ENCODE data around the gene ZBTB5.
"Not testable (repeated sequence)": the region's sequence is repeated elsewhere in the genome, so short reads cannot be mapped to it uniquely, and the experiment has no call there.

ZBTB5 gene, protein sequence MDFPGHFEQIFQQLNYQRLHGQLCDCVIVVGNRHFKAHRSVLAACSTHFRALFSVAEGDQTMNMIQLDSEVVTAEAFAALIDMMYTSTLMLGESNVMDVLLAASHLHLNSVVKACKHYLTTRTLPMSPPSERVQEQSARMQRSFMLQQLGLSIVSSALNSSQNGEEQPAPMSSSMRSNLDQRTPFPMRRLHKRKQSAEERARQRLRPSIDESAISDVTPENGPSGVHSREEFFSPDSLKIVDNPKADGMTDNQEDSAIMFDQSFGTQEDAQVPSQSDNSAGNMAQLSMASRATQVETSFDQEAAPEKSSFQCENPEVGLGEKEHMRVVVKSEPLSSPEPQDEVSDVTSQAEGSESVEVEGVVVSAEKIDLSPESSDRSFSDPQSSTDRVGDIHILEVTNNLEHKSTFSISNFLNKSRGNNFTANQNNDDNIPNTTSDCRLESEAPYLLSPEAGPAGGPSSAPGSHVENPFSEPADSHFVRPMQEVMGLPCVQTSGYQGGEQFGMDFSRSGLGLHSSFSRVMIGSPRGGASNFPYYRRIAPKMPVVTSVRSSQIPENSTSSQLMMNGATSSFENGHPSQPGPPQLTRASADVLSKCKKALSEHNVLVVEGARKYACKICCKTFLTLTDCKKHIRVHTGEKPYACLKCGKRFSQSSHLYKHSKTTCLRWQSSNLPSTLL

DNA sequence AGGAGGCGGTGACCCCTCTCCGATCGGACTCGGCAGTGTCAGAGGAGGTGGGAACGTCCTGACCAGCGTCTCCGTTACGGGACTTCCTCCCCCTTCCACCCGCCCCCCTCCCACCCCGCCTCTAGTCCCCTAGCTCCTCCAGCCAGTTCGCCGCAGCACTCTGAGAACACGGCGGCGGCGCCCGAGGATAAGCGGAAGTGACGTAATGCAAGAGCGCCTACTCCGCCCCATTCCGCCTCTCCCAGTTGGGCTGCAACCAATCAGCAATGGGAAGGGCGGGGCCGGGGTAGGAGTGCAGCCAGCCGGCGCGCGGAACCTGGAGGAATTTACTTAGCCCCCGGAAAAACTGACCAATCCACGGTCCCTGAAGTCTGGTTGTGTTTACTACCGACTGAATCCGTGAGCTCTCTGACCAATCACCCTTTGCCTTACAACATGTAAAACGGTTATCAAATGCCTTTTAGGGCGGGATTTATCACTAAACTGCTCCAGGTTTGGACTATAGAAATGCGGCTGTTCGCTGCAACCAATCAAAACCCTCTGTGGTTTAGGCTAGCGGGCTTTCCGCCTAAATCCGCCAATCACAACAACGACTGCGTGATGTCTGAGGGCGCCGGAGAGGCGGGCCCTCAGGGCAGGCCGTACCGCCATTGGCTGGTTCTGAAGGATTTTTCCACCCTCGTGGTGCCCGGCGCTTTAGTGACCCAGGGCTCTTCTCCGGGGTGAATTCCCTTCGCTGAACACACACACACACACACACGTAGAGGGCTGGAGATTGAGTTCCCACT is at the start of gene ZBTB5:
Gene ZBTB5 (minus strand): TSS at position 202 of the 788 bp plus-strand sequence. CDS start 22,899 bp downstream, outside the sequence.
- DNase-seq (ENCODE audit: low spot score): peak; percentile 99

DNA sequence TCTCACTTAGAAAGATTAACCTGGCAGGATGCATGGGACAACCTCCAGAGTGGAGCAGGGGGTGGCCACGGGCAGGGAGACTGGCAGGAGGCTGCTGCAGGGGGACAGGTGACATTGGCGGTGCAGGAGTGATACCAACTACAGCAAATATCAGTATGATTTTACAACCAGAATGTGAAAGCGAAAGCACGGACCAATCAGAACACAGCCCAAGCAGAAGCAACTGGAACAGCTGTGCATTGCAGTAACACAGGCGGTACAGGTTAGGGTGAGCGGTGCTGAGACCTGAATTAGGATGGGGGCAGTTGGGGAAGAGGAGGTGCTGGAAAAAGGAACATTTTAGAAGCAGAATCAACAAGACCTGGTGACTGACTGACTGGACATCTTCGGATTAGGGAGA is 49.7 kb upstream of the ZBTB5 start:
- DNase-seq (ENCODE audit: low spot score): no peak

DNA sequence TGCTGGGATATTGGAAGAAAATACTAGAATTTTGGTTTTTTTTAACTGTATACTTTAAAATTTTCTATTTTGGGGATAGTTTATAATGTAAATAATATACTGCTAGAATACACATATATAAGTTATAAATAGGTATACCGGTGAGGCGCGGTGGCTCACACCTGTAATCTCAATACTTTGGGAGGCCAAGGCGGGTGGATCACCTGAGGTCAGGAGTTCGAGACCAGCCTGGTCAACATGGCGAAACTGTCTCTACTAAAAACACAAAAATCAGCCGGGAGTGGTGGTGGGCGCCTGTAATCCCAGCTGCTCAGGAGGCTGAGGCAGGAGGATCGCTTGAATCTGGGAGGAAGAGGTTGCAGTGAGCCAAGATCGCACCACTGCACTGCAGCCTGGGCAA is 49.2 kb upstream of the ZBTB5 start:
- not testable (repeated sequence) for DNase-seq (ENCODE audit: low spot score)

DNA sequence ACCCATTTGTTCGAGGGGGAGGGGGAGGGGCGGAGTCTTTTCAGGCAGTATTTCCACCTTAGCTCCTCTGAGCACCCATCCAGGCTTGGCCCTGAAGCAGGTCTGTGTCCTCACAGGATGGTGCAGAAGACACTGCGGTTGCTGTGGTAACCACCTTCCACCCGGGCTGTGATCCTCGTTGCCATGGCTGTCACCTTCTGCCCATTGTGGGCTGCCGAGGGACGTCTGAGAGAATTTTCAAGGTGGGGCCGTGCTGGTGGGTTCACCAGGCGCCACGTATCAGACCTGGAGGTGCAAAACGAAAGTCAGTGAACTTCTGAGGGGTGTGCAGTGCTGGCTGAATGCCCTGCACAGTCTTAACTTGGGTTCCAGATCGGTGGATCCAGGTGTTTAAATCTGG is 47.2 kb upstream of the ZBTB5 start:
- no peak for DNase-seq (ENCODE audit: low spot score)

DNA sequence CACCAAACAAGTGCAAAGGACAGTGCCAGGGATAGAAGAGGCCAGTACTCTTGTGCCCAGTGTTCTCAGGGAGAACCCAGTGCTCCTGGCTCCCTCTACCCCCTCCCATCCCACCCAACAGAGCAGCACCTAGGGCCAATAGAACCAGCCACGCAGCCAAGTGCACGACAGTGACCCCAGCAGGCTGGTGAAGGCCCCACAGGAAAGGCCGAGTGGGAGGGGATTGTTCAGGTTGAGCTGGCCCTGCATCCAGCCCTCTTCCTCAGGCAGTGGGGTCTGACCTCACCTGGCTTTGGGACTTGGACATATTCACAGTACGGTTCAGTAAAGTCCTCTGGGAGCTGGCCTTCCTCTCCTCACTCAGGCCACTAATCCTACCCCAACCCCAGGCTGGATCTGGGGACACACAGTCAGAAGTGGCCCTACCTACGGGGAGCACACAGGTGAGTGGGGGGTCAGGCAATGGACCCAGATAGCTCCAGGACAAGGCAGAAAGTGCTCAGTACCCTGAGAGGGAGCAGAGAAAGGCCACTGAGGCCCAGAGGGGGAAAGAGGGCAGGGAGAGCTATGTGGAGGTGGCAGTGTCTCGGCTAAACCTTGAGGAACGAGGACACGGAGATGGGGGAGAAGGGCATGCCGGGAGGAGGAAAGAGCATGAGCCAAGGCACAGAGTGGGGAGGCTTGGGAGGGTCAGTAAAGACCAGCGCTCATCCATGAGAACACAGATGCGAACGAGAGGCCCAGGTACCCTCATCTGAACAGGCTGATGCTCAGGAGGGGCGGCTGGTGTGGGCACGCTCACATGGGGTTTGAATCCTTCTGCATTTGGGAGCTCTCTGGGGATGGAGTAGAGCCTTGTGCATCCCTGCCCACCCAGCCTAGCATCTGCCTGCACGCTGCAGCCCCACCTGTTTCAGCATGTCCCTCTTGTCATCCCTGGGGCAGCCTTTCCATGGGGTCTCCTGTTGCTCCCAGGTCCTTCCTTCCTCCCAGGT is 46.1 kb upstream of the ZBTB5 start:
- peak; percentile 64 for DNase-seq (ENCODE audit: low spot score)

DNA sequence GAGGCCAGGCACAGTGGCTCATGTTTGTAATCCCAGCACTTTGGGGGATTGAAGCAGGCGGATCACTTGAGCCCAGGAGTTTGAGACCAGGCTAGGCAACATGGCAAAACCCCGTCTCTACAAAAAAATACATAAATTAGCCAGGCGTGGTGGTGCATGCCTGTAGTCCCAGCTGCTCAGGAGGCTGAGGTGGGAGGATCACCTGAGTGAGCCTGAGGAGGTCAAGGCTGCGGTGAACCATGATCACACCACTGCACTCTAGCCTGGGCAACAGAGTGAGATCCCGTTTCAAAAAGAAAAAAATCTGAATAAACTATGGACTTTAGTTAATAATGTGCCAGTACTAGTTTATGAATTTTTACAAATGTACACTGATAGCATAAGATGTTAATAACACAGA is 44.8 kb upstream of the ZBTB5 start:
- not testable (repeated sequence) for DNase-seq (ENCODE audit: low spot score)

DNA sequence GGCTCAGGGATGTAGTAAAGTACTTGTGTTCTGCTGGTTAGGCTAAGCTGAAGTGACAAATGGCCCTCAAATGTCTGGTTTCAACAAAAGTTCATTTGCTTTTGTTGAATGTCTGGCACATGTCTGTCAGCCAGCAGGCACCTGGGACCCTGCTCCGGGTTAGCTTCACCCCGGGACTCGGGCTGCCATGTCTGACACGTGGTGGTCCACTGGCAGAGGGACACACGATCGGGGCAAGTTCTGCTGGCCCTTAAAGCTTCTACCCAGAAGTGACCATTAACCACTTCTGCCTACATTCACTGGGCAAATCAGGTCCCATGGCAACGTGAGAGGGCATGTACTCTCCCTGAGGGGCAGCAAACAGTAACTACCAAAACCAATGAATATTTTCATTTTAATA is 44.3 kb upstream of the ZBTB5 start:
- no peak for DNase-seq (ENCODE audit: low spot score)

DNA sequence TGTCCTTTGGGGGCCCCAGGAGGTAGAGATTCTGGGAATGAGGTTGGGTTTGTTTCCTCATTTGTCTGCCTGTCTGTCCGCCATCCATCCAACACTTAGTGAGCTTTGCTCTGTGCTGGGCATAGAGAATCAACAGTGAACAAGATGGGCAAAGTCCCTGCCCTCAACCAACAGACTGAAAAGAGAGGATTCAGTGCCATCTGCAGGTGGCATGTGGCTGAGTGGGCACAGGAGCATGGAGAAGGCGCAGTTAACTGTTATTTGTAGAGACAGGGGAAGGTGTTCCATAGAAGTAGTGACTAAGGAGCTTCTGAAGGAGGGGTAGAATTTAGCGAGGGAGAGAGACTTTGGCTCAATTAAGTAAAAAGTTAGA is 43.6 kb upstream of the ZBTB5 start:
- DNase-seq (ENCODE audit: low spot score): no peak

DNA sequence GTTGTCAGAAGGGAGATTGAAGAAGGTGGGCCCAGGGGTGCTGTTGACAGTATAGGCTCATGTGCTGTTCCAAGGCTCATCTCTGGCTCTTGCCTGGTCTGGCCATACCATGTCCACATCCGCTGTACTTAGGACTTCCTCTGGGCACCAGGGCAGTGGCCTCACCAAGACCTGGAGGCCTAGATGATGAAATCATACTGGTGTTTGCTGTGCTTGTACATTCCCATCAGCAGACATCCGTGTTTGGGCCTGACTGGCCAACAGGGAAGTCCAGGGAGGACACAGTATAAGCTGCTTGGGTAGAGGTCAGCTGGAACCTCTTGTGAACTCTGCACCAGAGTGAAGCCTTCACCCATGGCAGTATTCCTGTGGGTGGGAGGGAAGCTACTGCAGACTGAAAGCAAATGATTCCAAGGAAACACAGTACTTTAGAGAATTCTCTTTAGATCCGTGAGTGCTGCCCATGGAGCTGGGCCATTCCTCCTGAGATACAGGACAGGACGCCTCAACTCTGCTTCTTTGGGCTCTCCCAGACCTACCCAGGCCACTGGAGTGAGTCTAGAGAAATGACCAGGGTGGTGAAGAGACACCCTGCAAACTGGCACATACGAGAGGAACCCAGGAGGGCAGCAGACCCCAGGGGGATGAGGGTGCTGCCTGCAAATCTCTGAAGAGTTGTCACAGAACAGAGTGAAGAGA is 43.0 kb upstream of the ZBTB5 start:
- DNase-seq (ENCODE audit: low spot score): no peak

DNA sequence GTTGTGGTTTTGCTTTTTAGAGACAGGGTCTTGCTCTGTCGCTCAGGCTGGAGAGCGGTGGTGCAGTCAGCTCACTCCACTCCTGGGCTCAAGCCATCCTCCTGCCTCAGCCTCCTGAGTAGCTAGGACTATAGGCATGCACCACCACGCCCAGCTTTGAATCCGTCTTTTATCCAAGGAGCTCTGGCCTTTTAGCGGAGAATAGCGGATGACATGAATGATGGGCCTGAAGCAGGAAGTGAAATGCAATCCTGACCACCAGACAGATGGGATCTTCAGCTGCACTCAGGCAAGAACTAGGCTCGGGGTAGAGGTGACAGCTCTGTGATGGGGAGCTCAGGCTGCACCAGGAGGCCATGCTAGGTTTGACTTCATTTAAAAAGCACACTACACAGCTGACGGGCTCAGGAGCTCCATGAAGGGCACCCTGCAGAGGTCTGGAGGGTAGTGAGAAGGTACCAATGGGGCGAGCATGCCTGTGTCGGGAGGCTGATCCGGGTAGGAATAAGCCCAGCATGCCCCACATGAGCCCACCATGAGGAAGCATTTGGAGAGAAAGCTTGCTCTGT is 42.4 kb upstream of the ZBTB5 start:
- DNase-seq (ENCODE audit: low spot score): no peak

DNA sequence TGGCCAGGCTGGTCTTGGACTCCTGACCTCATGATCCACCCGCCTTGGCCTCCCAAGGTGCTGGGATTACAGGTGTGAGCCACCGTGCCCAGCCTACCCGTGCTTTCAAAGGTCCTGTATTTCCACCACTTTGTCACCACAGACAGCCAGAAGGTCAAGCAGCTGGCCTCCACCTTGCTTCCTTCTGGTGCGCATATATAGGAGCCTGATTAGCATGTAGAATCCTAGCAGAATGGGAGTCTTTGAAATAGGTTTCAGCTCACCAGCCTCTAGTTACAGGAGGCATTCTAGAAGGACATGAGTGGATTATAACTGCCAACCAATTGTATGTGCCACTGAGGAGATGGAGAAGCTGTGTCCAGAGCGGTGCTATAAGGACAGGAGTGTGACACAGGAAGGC is 39.4 kb upstream of the ZBTB5 start:
- no peak for DNase-seq (ENCODE audit: low spot score)

DNA sequence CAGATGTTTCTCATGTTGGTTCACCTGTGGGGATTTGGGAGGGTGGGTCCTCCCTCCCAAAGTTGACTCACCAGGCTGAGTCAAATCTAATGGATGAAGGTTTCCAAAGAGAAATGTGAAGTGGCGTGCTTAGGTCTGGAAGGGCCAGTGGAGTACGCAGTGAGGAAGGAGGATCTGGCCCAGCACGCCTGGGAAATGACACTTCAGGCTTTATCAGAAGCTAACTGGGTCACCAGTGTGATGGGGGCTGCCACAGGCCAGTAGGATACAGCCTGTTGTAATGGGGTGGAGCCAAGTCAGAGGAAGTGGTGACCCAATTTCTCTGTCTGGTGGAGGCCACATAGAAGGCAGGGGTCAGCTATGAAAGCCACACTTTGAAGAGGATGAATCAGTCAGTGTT is 38.5 kb upstream of the ZBTB5 start:
- no peak for DNase-seq (ENCODE audit: low spot score)

DNA sequence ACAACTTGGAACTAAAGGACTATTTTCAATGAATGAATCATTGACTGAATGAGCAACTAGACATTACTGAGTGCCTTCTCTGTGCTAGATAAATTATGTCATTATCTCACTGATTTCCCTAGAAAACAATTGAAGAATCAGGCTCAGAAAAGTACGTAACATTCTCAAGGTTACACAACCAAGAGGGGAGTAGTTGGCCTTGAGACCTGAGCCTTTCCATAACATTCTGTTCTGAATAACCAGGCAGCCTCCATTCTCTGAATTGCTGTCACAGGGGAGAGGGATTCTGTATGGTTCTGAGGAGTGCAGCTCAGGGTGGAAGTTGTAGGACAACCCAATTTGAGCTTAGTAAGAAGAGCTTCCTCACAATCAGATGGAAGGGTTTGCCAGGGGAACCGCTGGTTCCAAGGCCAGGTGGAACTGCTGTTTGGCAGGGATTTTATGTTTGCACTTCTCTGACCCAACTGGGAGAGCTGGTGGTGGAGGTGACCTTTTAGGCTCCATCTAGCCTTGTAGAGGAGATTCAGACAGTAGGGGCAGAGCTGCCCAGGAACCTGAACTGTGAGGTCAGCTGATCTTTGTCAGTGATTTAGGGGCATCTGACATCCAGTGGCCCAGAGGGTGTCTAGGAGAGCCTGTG is 36.8 kb upstream of the ZBTB5 start:
- DNase-seq (ENCODE audit: low spot score): no peak

DNA sequence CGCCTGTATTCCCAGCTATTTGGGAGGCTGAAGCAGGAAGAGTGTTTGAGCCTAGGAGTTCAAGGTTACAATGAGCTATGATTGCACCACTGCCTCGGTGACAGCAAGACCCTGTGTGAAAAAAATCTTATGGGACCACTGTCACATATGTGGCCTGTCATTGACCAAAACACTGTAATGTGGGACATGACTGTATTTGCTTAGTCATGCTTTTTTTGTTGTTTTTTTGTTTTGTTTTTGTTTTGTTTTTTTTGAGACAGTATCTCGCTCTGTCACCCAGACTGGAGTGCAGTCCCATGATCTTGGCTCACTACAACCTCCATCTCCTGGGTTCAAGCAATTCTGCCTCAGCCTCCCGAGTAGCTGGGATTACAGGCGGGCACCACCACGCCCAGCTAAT is 34.0 kb upstream of the ZBTB5 start:
- DNase-seq (ENCODE audit: low spot score): no peak

DNA sequence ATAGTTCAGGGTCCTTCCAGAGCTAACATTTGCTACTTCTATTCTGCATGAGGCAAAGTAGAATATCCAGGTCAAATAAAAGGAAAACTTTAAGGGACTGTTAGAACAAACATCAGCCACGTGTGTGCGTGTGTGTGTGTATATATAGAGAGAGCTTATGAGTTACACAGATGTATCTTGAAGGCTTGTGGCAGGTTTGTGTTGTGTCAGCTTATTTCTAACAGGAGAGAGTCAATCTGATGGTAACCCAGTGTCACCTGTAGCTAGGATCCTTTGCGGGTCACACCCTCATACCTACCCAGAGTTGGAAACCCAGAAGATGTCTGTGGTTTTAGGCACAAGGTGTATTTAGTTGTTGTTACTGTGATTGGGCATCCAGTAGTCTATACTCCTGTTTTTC is 33.2 kb upstream of the ZBTB5 start:
- no peak for DNase-seq (ENCODE audit: low spot score)

DNA sequence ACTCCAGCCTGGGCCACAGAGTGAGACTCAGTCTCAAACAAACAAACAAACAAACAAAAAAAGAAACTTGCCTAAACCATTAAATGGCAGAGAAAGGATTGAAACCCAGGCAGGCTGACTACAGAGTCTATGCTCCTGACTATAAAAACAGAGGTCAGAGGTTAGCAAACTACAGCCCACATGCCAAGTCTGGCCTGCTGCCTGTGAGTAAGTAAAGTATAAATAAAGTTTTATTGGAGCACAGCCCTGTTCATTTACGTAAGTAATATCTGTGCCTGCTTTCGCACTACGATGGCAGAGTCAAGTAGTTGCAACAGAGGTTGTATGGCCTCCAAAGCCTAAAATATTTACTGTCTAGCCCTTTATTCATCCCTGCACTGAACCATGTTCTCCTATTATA is 32.1 kb upstream of the ZBTB5 start:
- no peak for DNase-seq (ENCODE audit: low spot score)

DNA sequence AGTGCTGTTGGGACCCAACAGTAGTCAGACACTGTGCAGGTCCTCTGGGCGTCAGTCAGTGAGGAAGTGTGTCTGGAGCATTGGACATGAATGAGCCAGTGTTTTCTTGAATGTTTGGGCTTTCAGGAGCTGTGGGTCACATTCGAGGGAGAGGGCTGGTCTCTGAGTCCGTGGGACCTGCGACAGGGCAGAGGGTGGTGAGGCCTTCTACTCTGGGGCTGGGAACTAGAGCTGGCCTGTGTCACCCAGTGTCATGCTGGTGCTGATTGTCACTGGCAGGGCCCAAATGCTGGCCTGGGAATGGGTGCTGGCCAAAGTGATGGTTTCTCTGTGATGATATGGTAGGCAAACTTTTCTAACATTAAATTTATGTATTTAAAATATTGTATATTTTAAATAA is 30.8 kb upstream of the ZBTB5 start:
- DNase-seq (ENCODE audit: low spot score): no peak

DNA sequence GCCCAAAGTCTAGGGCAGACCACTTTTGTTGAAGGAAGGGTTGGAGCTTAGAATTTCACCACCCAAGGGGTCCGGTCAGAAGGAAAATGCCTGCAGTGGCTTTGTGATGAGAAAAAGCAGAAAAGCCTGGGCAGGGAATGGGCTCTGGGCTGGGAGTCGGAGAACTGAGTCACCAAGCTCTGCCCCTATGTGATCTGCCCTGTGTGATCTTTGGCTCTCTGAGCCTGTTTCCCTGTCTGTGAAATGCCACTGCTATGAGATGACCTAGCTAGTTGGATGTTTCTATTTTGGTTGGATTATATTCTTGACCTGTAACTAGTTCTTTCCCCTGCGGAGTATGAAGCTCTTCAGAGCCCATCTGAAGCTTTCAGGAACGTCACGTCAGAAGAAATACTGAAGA is 30.3 kb upstream of the ZBTB5 start:
- DNase-seq (ENCODE audit: low spot score): no peak

DNA sequence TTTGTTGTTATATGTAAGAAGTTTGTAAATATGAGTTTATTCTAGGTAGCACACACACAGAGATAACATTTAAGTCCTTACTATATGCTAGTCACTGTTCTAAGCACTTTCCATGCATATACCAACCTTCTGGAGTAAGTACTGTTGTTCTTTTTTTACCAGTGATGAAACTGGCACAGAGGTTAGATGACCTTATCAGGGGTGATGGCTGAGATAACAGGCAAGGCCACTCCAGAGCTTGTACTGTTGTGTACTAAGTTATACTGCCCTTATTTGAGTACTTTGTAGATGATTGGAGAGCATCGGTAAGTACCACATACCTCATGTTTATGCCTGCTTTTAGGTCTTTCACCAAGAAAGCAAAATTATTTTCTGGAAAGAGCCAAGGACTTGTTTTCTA is 26.7 kb upstream of the ZBTB5 start:
- DNase-seq (ENCODE audit: low spot score): no peak

Data from NAMALWA (cell line).